ENCODE results near the gene NTNG1. TPM values are rescaled to one million over a fixed set of nuclear protein-coding genes. Genes with fewer than 3 reads are reported as not detected.

The NTNG1 gene
- total RNA-seq, 2 experiments from 2014 or later, result not detected

GRCh38 chr1:107251839-107252238 is 111.0 kb downstream of the NTNG1 start:
- Histone ChIP-seq H3K4me1 (ENCODE audit: insufficient read depth, low read length) (no peaks in the 10 kb centered on the region), H3K27me3 (ENCODE audit: control insufficient read depth in 1 of 2, insufficient read depth in 2 of 2, low read length in 2 of 2) (no peaks in the 10 kb centered on the region), H3K9me3 (ENCODE audit: control insufficient read depth in 1 of 2, insufficient read depth in 1 of 2, low read length in 2 of 2) (peaks cover 0 to 3% of the 10 kb centered on the region in 2 experiments), H3K27ac (ENCODE audit: low read depth in 1 of 2, low read length in 2 of 2) (no peak overlapping the region), H3K4me3 (ENCODE audit: low read length) (no peak overlapping the region), H3K36me3 (ENCODE audit: insufficient read depth, low read length) (no peaks in the 10 kb centered on the region)
- no peak for ATAC-seq (ENCODE audit: poor library complexity)
- Mint-ChIP-seq H3K36me3 (ENCODE audit: low read depth) (no peaks in the 10 kb centered on the region), H3K27ac (no peak overlapping the region), H3K4me1 (ENCODE audit: low read depth) (no peaks in the 10 kb centered on the region), H3K4me3 (no peak overlapping the region), H3K27me3 (peaks cover 8% of the 10 kb centered on the region), H3K9me3 (peaks cover 2% of the 10 kb centered on the region)
- TF ChIP-seq CTCF (IDR thresholded peaks at IDR 0.05), result no peak
- DNase-seq, result no peak
- POLR2A ChIA-PET, result no interaction called here
- intact Hi-C loops (cut with DNase I, micrococcal nuclease), result no loop called here
- CTCF ChIA-PET, result no interaction called here

GRCh38 chr1:107252271-107252670 is 111.4 kb downstream of the NTNG1 start:
- Mint-ChIP-seq H3K36me3 (ENCODE audit: low read depth) (no peaks in the 10 kb centered on the region), H3K9me3 (peaks cover 2% of the 10 kb centered on the region), H3K27me3 (peaks cover 4% of the 10 kb centered on the region), H3K27ac (no peak overlapping the region), H3K4me3 (no peak overlapping the region), H3K4me1 (ENCODE audit: low read depth) (no peaks in the 10 kb centered on the region)
- ATAC-seq (ENCODE audit: poor library complexity), result no peak
- Histone ChIP-seq H3K4me1 (ENCODE audit: insufficient read depth, low read length) (no peaks in the 10 kb centered on the region), H3K9me3 (ENCODE audit: control insufficient read depth in 1 of 2, insufficient read depth in 1 of 2, low read length in 2 of 2) (peaks cover 0 to 3% of the 10 kb centered on the region in 2 experiments), H3K36me3 (ENCODE audit: insufficient read depth, low read length) (no peaks in the 10 kb centered on the region), H3K27me3 (ENCODE audit: control insufficient read depth in 1 of 2, insufficient read depth in 2 of 2, low read length in 2 of 2) (no peaks in the 10 kb centered on the region), H3K4me3 (ENCODE audit: low read length) (no peak overlapping the region), H3K27ac (ENCODE audit: low read depth in 1 of 2, low read length in 2 of 2) (no peak overlapping the region)
- ChIA-PET CTCF (no interaction called here), POLR2A (no interaction called here)
- intact Hi-C loops (cut with DNase I, micrococcal nuclease), result no loop called here
- no peak for TF ChIP-seq CTCF (IDR thresholded peaks at IDR 0.05)
- no peak for DNase-seq

DNA sequence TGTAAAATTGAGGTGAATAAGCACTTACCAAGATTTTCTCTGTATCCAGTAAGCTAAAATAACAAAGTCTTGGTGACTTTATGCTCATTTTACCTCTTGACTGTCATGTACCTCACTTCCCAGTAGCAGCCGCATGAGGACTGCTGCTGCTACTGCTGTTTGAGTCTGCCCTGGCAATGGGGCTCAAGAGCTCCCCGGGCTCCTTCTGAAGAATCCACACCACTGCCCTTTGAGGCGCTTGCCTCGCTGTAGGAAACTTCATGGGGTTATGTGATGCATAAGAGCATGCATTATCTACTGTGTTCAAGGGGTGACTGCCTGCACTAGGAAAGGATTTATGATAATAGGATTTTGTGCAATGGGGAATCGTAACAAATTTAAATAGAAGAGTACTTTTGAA is 113.5 kb downstream of the NTNG1 start:
- ATAC-seq (ENCODE audit: poor library complexity), result no peak
- intact Hi-C loops (cut with DNase I, micrococcal nuclease), result no loop called here
- Histone ChIP-seq H3K27ac (ENCODE audit: low read depth in 1 of 2, low read length in 2 of 2) (no peak overlapping the region), H3K4me3 (ENCODE audit: low read length) (no peak overlapping the region), H3K4me1 (ENCODE audit: insufficient read depth, low read length) (no peaks in the 10 kb centered on the region), H3K9me3 (ENCODE audit: control insufficient read depth in 1 of 2, insufficient read depth in 1 of 2, low read length in 2 of 2) (peaks cover 0 to 3% of the 10 kb centered on the region in 2 experiments), H3K27me3 (ENCODE audit: control insufficient read depth in 1 of 2, insufficient read depth in 2 of 2, low read length in 2 of 2) (no peaks in the 10 kb centered on the region), H3K36me3 (ENCODE audit: insufficient read depth, low read length) (no peaks in the 10 kb centered on the region)
- DNase-seq, result no peak
- no peak overlapping the region for H3K4me3 Mint-ChIP-seq
- no peaks in the 10 kb centered on the region for H3K4me1 Mint-ChIP-seq (ENCODE audit: low read depth)
- no peaks in the 10 kb centered on the region for H3K27me3 Mint-ChIP-seq
- POLR2A ChIA-PET, result no interaction called here
- CTCF ChIA-PET, result no interaction called here
- H3K27ac Mint-ChIP-seq, result no peak overlapping the region
- no peaks in the 10 kb centered on the region for H3K9me3 Mint-ChIP-seq
- no peaks in the 10 kb centered on the region for H3K36me3 Mint-ChIP-seq (ENCODE audit: low read depth)
- no peak for TF ChIP-seq CTCF (IDR thresholded peaks at IDR 0.05)

All from CD4-positive, alpha-beta T cell (primary cell).